Measurements from ENCODE around the gene SCAMP2.

The SCAMP2 gene

GRCh38 chr15:74815961-74816360, 57.2 kb downstream of the SCAMP2 start:
- no peak for DNase-seq (ENCODE audit: low read depth)

- no peak for DNase-seq (ENCODE audit: low read depth)
Observed at GRCh38 chr15:74815121-74815934, 57.8 kb downstream of the SCAMP2 start.

DNA sequence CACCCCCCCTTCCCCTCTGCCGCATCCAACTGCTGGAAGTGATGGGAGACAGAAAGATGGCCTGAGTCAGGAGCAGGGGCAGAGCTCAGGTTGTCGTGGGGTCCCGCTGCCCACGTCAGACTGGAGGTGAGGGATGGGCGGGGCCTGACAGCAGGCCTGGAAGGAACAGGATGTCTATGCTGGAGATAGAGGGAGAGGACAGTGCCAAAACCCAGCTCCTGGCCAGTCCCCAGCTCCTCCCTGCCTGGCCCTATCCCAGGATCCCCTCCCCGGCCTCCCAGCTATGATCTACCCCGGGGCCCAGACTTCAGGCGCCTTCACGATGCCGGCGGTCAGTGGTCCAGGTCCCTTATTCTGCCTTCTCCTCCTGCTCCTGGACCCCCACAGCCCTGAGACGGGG, 60.6 kb downstream of the SCAMP2 start, which contains the start of gene LMAN1L:
LMAN1L (plus strand) TSS at position 303 of the 400 bp plus-strand sequence; CDS start at position 323, 20 bp downstream.
- DNase-seq (ENCODE audit: low read depth), result no peak

DNA sequence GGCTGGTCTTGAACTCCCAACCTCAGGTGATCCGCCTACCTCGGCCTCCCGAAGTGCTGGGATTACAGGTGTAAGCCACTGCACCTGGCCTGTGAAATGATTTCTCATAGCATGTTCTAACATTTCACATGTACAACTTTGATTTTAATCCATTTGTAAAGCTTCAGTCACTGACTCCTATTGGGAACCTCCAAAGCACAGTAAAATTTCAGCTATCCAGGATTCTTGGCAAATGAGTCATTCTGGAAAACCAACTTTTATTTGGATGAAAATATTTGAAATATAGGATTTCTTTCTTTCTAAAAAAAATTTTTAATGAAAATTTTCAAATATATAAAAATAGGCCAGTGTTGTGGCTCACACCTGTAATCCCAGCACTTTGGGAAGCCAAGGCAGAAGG, 63.2 kb downstream of the SCAMP2 start:
- peak; percentile 35 for DNase-seq (ENCODE audit: low read depth)

GRCh38 chr15:74809242-74809641, 63.9 kb downstream of the SCAMP2 start:
- no peak for DNase-seq (ENCODE audit: low read depth)

DNA sequence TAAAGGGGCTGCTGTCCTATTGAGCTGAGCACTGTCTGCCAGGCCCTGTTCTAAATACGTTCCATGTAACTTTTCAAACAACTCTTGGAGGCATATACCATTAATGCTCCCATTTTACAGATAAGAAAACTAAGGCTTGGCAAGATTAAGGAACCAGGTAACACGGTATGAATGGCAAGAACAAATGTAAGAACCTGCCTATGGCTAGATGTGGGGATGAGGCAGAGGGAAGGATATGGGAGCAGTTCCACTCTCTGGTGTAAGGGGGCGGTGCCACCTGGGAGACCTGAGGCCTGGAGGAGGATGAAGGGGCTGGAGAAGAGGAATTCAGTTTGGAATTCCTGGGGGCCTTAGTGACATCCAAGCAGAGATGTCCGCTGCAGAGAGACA, 64.3 kb downstream of the SCAMP2 start:
- no peak for DNase-seq (ENCODE audit: low read depth)

GRCh38 chr15:74808078-74808839, 64.9 kb downstream of the SCAMP2 start:
- no peak for DNase-seq (ENCODE audit: low read depth)

DNA sequence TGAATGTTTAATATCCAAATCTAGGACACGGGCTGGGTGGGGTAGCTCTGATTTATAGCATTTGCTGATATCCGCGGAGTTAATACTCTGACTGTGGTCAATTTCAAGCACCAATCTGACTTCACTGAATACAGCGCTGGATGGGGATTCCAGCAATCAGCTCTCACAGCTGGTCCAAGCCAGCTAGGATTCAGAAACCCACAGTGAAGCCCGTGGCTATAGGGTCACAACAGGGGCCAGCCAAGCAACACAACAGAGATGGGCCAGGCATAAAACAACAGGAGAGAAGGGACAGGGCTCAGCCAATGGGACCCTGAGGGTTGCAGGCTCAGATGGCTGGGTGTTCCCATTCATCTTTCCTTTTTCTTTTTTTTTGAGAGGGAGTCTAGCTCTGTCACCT, 65.9 kb downstream of the SCAMP2 start:
- DNase-seq (ENCODE audit: low read depth), result no peak

- DNase-seq (ENCODE audit: low read depth), result no peak
Observed at GRCh38 chr15:74804935-74805334, 68.2 kb downstream of the SCAMP2 start.

GRCh38 chr15:74802862-74803447, 70.2 kb downstream of the SCAMP2 start:
- no peak for DNase-seq (ENCODE audit: low read depth)

GRCh38 chr15:74802290-74802689, 70.9 kb downstream of the SCAMP2 start:
- no peak for DNase-seq (ENCODE audit: low read depth)

GRCh38 chr15:74801311-74801997, 71.7 kb downstream of the SCAMP2 start:
- DNase-seq (ENCODE audit: low read depth), result no peak

DNA sequence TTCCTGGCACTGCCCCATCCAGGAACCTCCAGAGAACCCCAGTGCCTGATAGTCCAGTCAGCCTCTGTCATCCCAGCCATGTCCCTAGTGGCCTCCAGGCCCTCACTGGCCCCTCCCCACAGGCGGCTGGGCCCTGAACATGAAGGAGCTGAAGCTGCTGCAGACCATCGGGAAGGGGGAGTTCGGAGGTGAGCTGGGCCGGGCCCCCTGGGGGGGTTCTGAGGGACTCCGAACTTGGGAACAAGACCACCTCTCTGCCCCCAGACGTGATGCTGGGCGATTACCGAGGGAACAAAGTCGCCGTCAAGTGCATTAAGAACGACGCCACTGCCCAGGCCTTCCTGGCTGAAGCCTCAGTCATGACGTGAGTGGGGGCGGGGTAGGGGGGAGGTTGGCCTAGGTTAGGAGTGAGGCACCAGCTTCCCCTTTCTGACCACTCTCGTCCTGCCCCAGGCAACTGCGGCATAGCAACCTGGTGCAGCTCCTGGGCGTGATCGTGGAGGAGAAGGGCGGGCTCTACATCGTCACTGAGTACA, 72.5 kb downstream of the SCAMP2 start:
- DNase-seq (ENCODE audit: low read depth), result no peak

DNA sequence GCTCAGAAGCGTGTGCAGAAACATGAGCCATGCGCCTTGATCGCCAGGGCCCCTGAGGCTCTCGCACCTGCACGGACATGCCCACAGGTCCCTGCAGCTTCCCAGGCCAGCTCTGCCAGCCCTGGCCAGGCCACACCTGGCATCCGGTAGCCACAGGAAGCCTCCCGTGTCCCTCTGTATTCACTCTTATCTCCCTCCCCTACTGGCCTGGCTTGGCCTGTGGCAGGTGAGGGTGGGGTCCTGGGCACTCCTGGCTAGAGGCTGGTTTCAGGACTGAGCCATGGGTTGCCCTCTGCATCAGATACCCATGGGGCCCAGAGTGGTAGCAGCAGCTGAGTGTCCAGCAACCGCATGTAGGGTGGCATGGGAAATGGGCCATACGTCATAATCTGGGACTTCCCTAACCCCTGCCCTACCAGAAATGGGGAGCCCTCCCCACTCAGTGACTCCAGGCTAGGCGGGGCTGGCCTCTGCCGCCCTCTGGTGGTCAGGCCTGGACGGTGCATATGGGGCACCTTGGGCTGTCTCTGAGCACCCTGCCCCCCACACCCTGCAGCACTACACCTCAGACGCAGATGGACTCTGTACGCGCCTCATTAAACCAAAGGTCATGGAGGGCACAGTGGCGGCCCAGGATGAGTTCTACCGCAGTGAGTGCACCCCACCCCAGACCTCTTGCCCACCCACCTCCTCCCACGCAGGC, 73.2 kb downstream of the SCAMP2 start:
- no peak for DNase-seq (ENCODE audit: low read depth)

GRCh38 chr15:74799255-74799855, 73.8 kb downstream of the SCAMP2 start:
- DNase-seq (ENCODE audit: low read depth), result no peak

DNA sequence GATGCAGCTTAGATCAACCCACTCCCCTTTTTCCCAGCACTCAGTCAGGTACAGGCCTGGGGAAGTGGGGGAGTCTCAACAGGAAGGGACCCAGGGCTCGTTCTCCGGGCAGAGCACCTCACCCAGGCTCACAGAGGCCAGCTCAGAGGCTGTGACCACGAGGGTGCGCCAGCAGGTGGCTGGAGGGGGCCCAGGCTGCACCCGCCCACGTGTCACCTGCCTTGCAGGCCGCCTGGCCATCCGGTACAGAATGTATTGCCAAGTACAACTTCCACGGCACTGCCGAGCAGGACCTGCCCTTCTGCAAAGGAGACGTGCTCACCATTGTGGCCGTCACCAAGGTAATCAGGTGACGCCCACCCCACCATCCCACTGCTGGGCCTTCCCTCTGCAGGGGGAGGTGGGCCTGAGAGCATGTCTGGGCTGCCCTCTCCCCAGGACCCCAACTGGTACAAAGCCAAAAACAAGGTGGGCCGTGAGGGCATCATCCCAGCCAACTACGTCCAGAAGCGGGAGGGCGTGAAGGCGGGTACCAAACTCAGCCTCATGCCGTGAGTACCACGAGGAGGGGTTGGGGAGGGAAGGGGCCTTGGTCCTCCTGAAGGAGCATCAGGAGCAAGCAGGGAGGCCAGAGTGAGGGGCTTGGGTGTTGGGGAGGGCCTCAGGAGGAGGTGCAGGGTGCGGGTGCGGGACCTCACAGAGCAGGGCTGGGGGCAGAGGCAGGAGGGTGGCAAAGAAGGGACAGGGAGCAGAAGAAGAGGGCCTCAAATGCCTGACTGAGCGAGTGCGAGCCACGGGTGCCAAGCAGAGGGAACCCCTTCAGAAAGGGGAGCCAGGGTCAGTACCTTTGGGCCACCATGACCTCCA, 74.5 kb downstream of the SCAMP2 start:
- no peak for DNase-seq (ENCODE audit: low read depth)

- no peak for DNase-seq (ENCODE audit: low read depth)
Observed at GRCh38 chr15:74795966-74796625, 77.1 kb downstream of the SCAMP2 start.

GRCh38 chr15:74794970-74795349, 78.2 kb downstream of the SCAMP2 start:
- no peak for DNase-seq (ENCODE audit: low read depth)

GRCh38 chr15:74794248-74794969, 78.8 kb downstream of the SCAMP2 start:
- no peak for DNase-seq (ENCODE audit: low read depth)

All from HS-5 (cell line).